GM12878 (cell line): Measurements from ENCODE around the gene KPTN. TPM values are rescaled to one million over a fixed set of nuclear protein-coding genes. Genes with fewer than 3 reads are reported as not detected.
A peak's percentile ranks its signal among the peaks of the same experiment; 100 is the strongest.

Source experiments
- ATAC-seq: fragments of 200-7000 bp; cut with Tn5 transposase; 3 replicates; pipeline ENCODE4 v1.9.1; 2020; ENCODE audit warnings: mild to moderate bottlenecking, moderate library complexity
- BruUV-seq: library from RNA; stranded (reverse); fragments of 400-500 nt; replicated peaks from 2 replicates; lab custom pipeline; 2021; lab: Mats Ljungman, UMichigan
- CTCF ChIA-PET: fragments of 300-600 bp; sonication (Branson Sonifier 250); formaldehyde crosslinking; extraction: SDS; loops from one replicate; lab custom pipeline; 2021; ENCODE audit warnings: inconsistent platforms; lab: Yijun Ruan, JAX
- POLR2A ChIA-PET: fragments of 350-600 bp; formaldehyde crosslinking; extraction: SDS; loops from one replicate; lab custom pipeline; 2021; ENCODE audit warnings: inconsistent platforms; lab: Charles Lee
- RAD21 ChIA-PET: fragments of 300-600 bp; sonication (Branson Sonifier 250); formaldehyde crosslinking; loops from one replicate; lab custom pipeline; 2023; ENCODE audit warnings: antibody characterized with exemption; ENCODE audit not compliant: unreplicated experiment; lab: Charles Lee
- SMC1A ChIA-PET: fragments of 300-600 bp; sonication (Branson Sonifier 250); formaldehyde crosslinking; loops from one replicate; lab custom pipeline; 2023; ENCODE audit not compliant: unreplicated experiment, uncharacterized antibody; lab: Charles Lee
- DNase-seq: peaks from one replicate; pipeline ENCODE4 v3.0.0-alpha.2; 2011; ENCODE audit warnings: low read depth, low spot score
- FAIRE-seq: peaks from 3 replicates; lab custom pipeline; 2011; peaks lifted over from hg19 to GRCh38; lab: Jason Lieb, UNC
- H2AFZ ChIP-seq: 2 replicates; pipeline ENCODE4 v1.6.0; 2011; ENCODE audit warnings: low read depth, low read length, control low read depth; ENCODE audit not compliant: control insufficient read depth
- H3K27ac ChIP-seq: 2 replicates; pipeline ENCODE4 v1.5.1; 2011; ENCODE audit warnings: control low read depth; ENCODE audit not compliant: control insufficient read depth, insufficient read depth
- H3K27me3 ChIP-seq, 2 experiments: replicated peaks in 1 of 2; 2 replicates each; pipeline versions ENCODE4 v1.6.0 to v1.6.1; 2011; ENCODE audit warnings: low read length in 1 of 2; ENCODE audit not compliant: control insufficient read depth in 2 of 2, insufficient read depth in 2 of 2
- H3K36me3 ChIP-seq, 2 experiments: 2 replicates each; pipeline ENCODE4 v1.5.1; 2011; ENCODE audit warnings: low read length in 1 of 2; ENCODE audit not compliant: control insufficient read depth in 2 of 2, insufficient read depth in 2 of 2
- H3K4me1 ChIP-seq: 2 replicates; pipeline ENCODE4 v1.6.1; 2011; ENCODE audit warnings: mild to moderate bottlenecking, low read length, moderate library complexity, mixed read lengths; ENCODE audit not compliant: control insufficient read depth, insufficient read depth
- H3K4me2 ChIP-seq: 2 replicates; pipeline ENCODE4 v1.6.0; 2011; ENCODE audit warnings: control low read depth; ENCODE audit not compliant: control insufficient read depth, insufficient read depth
- H3K4me3 ChIP-seq: fragments of 200-600 bp; sonication (generic); 2 replicates; pipeline ENCODE4 v1.5.1; 2016
- H3K79me2 ChIP-seq: 2 replicates; pipeline ENCODE4 v1.6.0; 2011; ENCODE audit warnings: low read length; ENCODE audit not compliant: control insufficient read depth, insufficient read depth
- H3K9ac ChIP-seq: 2 replicates; pipeline ENCODE4 v1.8.0; 2011; ENCODE audit warnings: low read length, control low read depth, mixed read lengths; ENCODE audit not compliant: control insufficient read depth, insufficient read depth
- H3K9me3 ChIP-seq: replicated peaks from 3 replicates; pipeline ENCODE4 v1.5.1; 2011; ENCODE audit warnings: mild to moderate bottlenecking, low read length; ENCODE audit not compliant: control insufficient read depth, insufficient read depth
- H4K20me1 ChIP-seq: 2 replicates; pipeline ENCODE4 v1.6.0; 2011; ENCODE audit not compliant: control insufficient read depth, insufficient read depth
- HCFC1 ChIP-seq: fragments of 150-350 bp; IDR thresholded peaks from 2 replicates; pipeline ENCODE4 v1.6.1; 2014; ENCODE audit warnings: low read length
- RAD51 ChIP-seq: fragments of 450-650 bp; IDR thresholded peaks from 2 replicates; pipeline ENCODE4 v1.6.1; 2016; ENCODE audit warnings: moderate library complexity, mild to moderate bottlenecking, inconsistent platforms
- RFX5 ChIP-seq: IDR thresholded peaks from 2 replicates; pipeline ENCODE4 v1.6.1; 2011; ENCODE audit warnings: low read depth, low read length, improper control_type of control experiment
- SIX5 ChIP-seq: IDR thresholded peaks from 2 replicates; pipeline ENCODE4 v1.6.1; 2011; ENCODE audit warnings: mild to moderate bottlenecking, low read depth, low read length, moderate library complexity; ENCODE audit not compliant: severe bottlenecking
- SP1 ChIP-seq: IDR thresholded peaks from one replicate; pipeline ENCODE4 v1.6.1; 2011; ENCODE audit warnings: low read depth, low read length
- SUPT20H ChIP-seq: IDR thresholded peaks from 2 replicates; pipeline ENCODE4 v1.6.1; 2011; ENCODE audit warnings: low read depth, mild to moderate bottlenecking, low read length, moderate library complexity, borderline replicate concordance; ENCODE audit not compliant: control insufficient read depth
- YBX1 ChIP-seq: fragments of 450-650 bp; IDR thresholded peaks from 2 replicates; pipeline ENCODE4 v1.6.1; 2016; ENCODE audit warnings: antibody characterized with exemption
- YY1 ChIP-seq: IDR thresholded peaks from 2 replicates; pipeline ENCODE4 v1.6.1; 2011; ENCODE audit warnings: low read depth, mild to moderate bottlenecking, low read length
- WGBS: methylation state at CpG from one replicate; pipeline ENCODE4 v1.1.6; 2016; ENCODE audit warnings: low lambda C conversion rate; ENCODE audit not compliant: insufficient replicate concordance, insufficient coverage; ENCODE audit errors: missing lambda C conversion rate; 5-methylcytosine and 5-hydroxymethylcytosine counted together
- in situ Hi-C: fragments of 300-500 bp; cut with MboI; formaldehyde crosslinking; loops from 9 replicates; pipeline ENCODE4 v1.14.3; 2018; ENCODE audit warnings: mixed read lengths
- intact Hi-C: fragments of 100-400 bp; cut with micrococcal nuclease; formaldehyde crosslinking; loops from one replicate; pipeline ENCODE4 v1.14.2; 2022; ENCODE audit not compliant: unreplicated experiment
- polyA plus RNA-seq, 11 experiments: library from polyadenylated mRNA; depleted of rRNA in 4 of 11; unstranded in 6 of 11; stranded (reverse) in 5 of 11; fragments of >200 nt; fragmentation: Nextera tagmentation in 4 of 11; fragmentation: Illumina TruSeq in 1 of 11; extraction: Ambion mirVana in 4 of 11; extraction: Trizol in 1 of 11; gene quantifications; 1 replicate in 1 of 11; 2 replicates in 10 of 11; pipeline versions ENCODE4 v1.2.1 to v1.2.3, GENCODE V29; 2011 to 2016; ENCODE audit warnings: inconsistent platforms in 2 of 11, missing spikeins in 2 of 11, low read depth in 1 of 11
- total RNA-seq, 4 experiments: library from RNA; depleted of rRNA in 3 of 4; stranded (reverse); fragments of >200 nt in 3 of 4; fragmentation: Illumina TruSeq in 1 of 4; extraction: Trizol in 1 of 4; gene quantifications; 2 replicates each; pipeline versions ENCODE4 v1.2.1 to v1.2.3, GENCODE V29; 2013 to 2021

KPTN gene
- total and polyA plus RNA-seq, 10 of the 15 experiments (the other 5 are each of a cell fraction or from before 2014, with no cell fraction given), result 0.60 to 10.1 (median 6.0) TPM

- TF ChIP-seq SUPT20H (no peak), RAD51 (no peak)
- TF ChIP-seq, all 136 proteins: peak for 0
Measured at GRCh38 chr19:47443331-47443730, 40.7 kb downstream of the KPTN start (continued).

- WGBS, result 0% methylated on average over 5 of the region's 5 CpGs
- CTCF ChIA-PET, result interaction anchor here (0.8 to 9.9 kb wide), 4 partner anchors 10 to 267 kb away, joined by 3 to 163 read pairs (median 6); partner anchors contain the start of gene KPTN
- intact Hi-C loops, result no loop called here
Measured at GRCh38 chr19:47438793-47439220, 45.2 kb downstream of the KPTN start.

More at GRCh38 chr19:47438793-47439220, 45.2 kb downstream of the KPTN start:
- Histone ChIP-seq H3K36me3 (no peaks in the 10 kb centered on the region), H4K20me1 (no peaks in the 10 kb centered on the region), H3K9ac (no peak overlapping the region), H3K79me2 (no peaks in the 10 kb centered on the region), H3K27me3 (peaks cover 1 to 2% of the 10 kb centered on the region in 2 experiments; a peak in 3 of 4 replicates), H3K27ac (no peak overlapping the region), H2AFZ (no peak overlapping the region), H3K4me2 (no peak overlapping the region), H3K4me1 (no peaks in the 10 kb centered on the region; the same call in none of the 2 replicates), H3K4me3 (no peak overlapping the region), H3K9me3 (no peaks in the 10 kb centered on the region)
- in situ Hi-C loops, result loop anchor here (5.0 kb wide), 1 partner anchor 268 kb away; no protein-coding TSS in a partner anchor
- FAIRE-seq, result no peak
- no peak for DNase-seq
- BruUV-seq, result no TSS peak
- ChIA-PET POLR2A (no interaction called here), RAD21 (interaction anchor here (0.7 to 1.4 kb wide), 6 partner anchors 61 to 305 kb away, joined by 3 to 5 read pairs (median 3); no protein-coding TSS in a partner anchor), SMC1A (interaction anchor here (1.0 to 2.6 kb wide), 6 partner anchors 45 to 351 kb away, joined by 3 to 8 read pairs (median 4); partner anchors contain the start of gene KPTN)
- TF ChIP-seq SP1, result peak; percentile 32
- 0 out of 2 replicates have a peak, but pooled peaks have one; percentile 29 for TF ChIP-seq YY1
- TF ChIP-seq HCFC1, result peak; percentile 78
- TF ChIP-seq YBX1, result no peak
- peak; percentile 77 for TF ChIP-seq SIX5
- TF ChIP-seq RFX5, result no peak
- peak; percentile 43; the same call in 2 of the 3 replicates for ATAC-seq
